MG63 (cell line): ENCODE results near the gene XRCC6. TPM values are rescaled to one million over a fixed set of nuclear protein-coding genes. Genes with fewer than 3 reads are reported as not detected.
"Not testable (repeated sequence)": the region's sequence is repeated elsewhere in the genome, so short reads cannot be mapped to it uniquely, and the experiment has no call there.

ENCODE experiments used
- DNase-seq: peaks from one replicate; pipeline ENCODE4 v3.0.0-alpha.2; 2020
- H3K27me3 ChIP-seq: fragments of 250-450 bp; sonication (Bioruptor Pico); 2 replicates; pipeline ENCODE4 v1.5.1; 2020; ENCODE audit warnings: mild to moderate bottlenecking, moderate library complexity
- H3K36me3 ChIP-seq: fragments of 250-450 bp; sonication (Bioruptor Pico); 2 replicates; pipeline ENCODE4 v1.5.1; 2020; ENCODE audit warnings: mild to moderate bottlenecking, moderate library complexity
- H3K4me3 ChIP-seq: fragments of 250-450 bp; sonication (Bioruptor Pico); 2 replicates; pipeline ENCODE4 v1.5.1; 2020; ENCODE audit warnings: mild to moderate bottlenecking, moderate library complexity
- H3K9me3 ChIP-seq: fragments of 250-450 bp; sonication (Bioruptor Pico); 2 replicates; pipeline ENCODE4 v1.5.1; 2020; ENCODE audit warnings: mild to moderate bottlenecking, moderate library complexity
- total RNA-seq: library from RNA; depleted of rRNA; stranded (reverse); fragments of >200 nt; shearing (Covaris generic); gene quantifications from 2 replicates; pipeline ENCODE4 v1.2.3, GENCODE V29; 2014; ENCODE audit warnings: low replicate concordance

XRCC6 gene
- total RNA-seq, 1 experiment from 2014 or later: 634 TPM

DNA sequence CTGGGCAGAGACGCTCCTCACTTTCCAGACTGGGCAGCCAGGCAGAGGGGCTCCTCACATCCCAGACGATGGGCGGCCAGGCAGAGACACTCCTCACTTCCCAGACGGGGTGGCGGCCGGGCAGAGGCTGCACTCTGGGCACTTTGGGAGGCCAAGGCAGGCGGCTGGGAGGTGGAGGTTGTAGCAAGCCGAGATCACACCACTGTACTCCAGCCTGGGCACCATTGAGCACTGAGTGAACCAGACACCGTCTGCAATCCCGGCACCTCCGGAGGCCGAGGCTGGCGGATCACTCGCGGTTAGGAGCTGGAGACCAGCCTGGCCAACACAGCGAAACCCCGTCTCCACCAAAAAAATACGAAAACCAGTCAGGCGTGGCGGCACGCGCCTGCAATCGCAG is 10.5 kb downstream of the XRCC6 start:
- H3K27me3 ChIP-seq, DNase-seq, H3K4me3 ChIP-seq, H3K9me3 ChIP-seq: not testable (repeated sequence)
- H3K36me3 ChIP-seq: peaks cover 73% of the 10 kb centered on the region

DNA sequence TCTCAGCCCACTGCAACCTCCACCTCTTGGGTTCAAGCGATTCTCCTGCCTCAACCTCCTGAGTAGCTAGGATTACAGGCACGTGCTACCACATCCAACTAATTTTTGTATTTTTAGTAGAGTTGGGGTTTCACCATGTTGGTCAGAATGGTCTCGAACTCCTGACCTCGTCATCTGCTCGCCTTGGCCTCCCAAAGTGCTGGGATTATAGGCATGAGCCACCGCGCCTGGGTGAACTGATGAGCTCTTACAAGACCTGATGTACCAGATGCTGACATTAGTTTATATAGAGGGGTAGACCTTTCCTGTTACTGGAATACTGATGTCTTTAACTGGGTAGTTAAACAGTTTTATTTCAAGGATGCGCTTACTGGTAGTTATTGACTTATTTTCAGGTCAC is 13.5 kb downstream of the XRCC6 start:
- peaks cover 68% of the 10 kb centered on the region for H3K36me3 ChIP-seq
- not testable (repeated sequence) for DNase-seq, H3K27me3 ChIP-seq, H3K4me3 ChIP-seq, H3K9me3 ChIP-seq

DNA sequence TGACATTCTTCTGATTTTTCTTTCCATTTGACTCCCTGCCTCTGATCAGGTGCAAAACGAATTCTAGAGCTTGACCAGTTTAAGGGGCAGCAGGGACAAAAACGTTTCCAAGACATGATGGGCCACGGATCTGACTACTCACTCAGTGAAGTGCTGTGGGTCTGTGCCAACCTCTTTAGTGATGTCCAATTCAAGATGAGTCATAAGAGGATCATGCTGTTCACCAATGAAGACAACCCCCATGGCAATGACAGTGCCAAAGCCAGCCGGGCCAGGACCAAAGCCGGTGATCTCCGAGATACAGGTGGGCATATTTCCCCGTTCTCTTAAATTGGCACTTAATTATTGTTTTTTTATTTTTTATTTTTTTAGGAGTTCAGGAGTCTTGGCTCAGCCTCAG is 15.4 kb downstream of the XRCC6 start:
- Histone ChIP-seq H3K36me3 (peaks cover 81% of the 10 kb centered on the region), H3K9me3 (no peaks in the 10 kb centered on the region), H3K27me3 (no peaks in the 10 kb centered on the region), H3K4me3 (no peak overlapping the region)
- peak; percentile 79 for DNase-seq

DNA sequence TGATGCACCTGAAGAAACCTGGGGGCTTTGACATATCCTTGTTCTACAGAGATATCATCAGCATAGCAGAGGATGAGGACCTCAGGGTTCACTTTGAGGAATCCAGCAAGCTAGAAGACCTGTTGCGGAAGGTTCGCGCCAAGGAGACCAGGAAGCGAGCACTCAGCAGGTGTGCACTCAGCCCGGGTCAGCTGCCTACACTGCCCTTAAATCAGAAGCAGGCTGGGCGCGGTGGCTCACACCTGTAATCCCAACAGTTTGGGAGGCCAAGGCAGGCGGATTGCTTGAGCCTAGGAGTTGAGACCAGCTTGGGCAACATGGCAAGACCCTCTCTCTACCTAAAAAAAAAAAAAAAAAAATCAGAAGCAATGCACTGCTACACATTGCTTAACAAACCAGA is 16.5 kb downstream of the XRCC6 start:
- H3K4me3 ChIP-seq, H3K9me3 ChIP-seq, H3K27me3 ChIP-seq, DNase-seq: not testable (repeated sequence)
- peaks cover 88% of the 10 kb centered on the region for H3K36me3 ChIP-seq

DNA sequence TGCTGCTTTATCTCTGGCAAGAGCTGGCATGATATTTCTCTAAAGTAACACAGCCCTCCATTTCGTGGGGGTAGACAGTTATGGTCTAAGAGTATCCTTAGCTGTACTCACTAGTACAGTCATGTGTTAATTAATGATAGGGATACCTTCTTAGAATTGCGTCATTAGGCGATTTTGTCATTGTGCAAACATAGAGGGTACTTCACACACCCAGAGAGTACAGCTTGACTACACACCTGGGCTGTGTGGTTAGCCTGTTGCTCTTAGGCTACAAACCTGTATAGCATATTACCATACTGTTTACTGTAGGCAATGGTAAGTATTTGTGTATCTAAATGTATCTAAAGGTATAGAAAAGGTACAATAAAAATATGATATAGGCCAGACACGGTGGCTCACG is 17.0 kb downstream of the XRCC6 start:
- Histone ChIP-seq H3K9me3 (no peaks in the 10 kb centered on the region), H3K4me3 (no peak overlapping the region), H3K36me3 (peaks cover 90% of the 10 kb centered on the region), H3K27me3 (no peaks in the 10 kb centered on the region)
- DNase-seq: no peak

DNA sequence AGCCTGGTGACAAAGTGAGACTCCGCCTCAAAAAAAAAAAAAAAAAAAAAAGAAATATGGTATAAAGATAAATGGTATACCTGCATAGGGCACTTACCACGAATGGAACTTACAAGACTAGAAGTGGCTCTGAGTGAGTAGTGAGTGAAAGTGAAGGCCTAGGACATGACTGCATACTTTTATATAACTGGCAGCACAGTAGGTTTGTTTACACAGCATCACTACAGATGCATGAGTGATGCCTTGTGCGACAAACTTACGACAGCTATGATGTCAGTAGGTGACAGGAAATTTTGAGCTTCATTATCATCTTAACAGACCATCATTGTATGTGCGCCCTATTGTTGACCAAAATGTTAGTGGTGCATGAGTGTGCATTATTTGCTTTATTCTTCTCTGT is 17.7 kb downstream of the XRCC6 start:
- Histone ChIP-seq H3K9me3 (no peaks in the 10 kb centered on the region), H3K36me3 (peaks cover 88% of the 10 kb centered on the region), H3K4me3 (no peak overlapping the region), H3K27me3 (no peaks in the 10 kb centered on the region)
- no peak for DNase-seq

DNA sequence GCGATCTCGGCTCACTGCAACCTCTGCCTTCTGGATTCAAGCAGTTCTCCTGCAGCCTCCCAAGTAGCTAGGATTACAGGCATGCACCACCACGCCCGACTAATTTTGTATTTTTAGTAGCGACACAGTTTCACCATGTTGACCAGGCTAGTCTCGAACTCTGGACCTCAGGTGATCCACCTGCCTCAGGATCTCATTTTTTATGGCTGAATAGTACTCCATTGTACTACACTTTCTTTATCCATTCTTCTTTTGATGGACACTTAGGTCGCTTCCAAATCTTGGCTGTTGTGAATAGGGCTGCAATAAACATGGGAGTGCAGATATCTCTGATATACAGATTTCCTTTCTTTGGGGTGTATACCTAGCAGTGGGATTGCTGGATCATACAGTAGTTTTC is 20.8 kb downstream of the XRCC6 start:
- no peak overlapping the region for H3K4me3 ChIP-seq
- peaks cover 88% of the 10 kb centered on the region for H3K36me3 ChIP-seq
- H3K27me3 ChIP-seq: no peaks in the 10 kb centered on the region
- no peak for DNase-seq
- H3K9me3 ChIP-seq: no peaks in the 10 kb centered on the region

DNA sequence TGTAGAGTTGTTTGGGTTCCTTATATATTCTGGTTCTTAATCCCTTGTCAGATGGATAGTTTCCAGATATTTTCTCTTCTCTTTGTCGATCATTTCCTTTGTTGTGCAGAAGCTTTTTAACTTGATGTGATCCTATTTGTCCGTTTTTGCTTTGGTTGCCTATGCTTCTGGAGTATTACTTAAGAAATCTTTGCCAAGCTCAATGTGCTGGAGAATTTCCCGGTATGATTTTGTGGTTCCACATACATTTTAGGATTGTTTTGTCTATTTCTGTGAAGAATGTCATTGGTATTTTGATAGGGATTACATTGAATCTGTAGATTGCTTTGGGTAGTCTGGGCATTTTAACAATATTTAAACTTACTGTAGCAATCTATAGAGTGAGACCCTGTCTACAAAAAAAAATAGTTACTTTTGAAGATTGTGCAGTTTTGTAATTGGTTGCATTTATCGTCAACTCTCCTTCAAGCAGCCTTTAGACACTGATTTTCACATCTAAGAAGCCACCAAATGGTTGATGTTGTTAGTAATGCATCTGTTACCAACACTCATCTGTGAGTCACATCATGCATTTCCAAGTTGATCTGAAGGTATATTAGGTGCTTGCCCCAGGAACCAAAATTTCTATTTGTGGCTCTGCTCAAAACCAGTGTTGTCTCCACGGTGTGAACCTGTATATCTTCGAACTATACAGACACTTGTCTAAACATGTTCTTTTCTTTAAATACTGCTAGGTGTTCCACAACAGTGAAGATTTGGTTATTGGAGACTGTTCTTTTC is 21.4 kb downstream of the XRCC6 start:
- H3K27me3 ChIP-seq: no peaks in the 10 kb centered on the region
- H3K9me3 ChIP-seq: no peaks in the 10 kb centered on the region
- DNase-seq: no peak
- no peak overlapping the region for H3K4me3 ChIP-seq
- peaks cover 89% of the 10 kb centered on the region for H3K36me3 ChIP-seq

DNA sequence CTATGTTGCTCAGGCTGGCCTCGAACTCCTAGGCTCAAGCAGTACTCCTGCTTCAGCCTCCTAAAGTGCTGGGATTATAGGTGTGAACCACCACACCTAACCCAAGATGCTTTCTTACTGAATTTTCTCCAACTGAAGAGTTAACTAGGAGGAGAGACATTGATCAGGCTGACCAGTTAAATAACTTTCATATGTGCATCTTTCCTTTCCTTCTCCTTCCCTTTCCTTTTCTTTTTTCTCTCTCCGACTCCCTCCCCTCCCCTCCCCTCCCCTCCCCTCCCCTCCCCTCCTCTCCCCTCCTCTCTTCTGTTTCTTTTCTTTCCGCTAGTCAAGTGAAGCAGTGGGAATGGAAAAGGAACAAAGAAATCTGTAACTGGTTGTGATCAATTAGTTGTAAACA is 26.7 kb downstream of the XRCC6 start:
- no peak for DNase-seq
- Histone ChIP-seq H3K4me3 (no peak overlapping the region), H3K27me3 (no peaks in the 10 kb centered on the region), H3K9me3 (no peaks in the 10 kb centered on the region), H3K36me3 (peaks cover 87% of the 10 kb centered on the region)

DNA sequence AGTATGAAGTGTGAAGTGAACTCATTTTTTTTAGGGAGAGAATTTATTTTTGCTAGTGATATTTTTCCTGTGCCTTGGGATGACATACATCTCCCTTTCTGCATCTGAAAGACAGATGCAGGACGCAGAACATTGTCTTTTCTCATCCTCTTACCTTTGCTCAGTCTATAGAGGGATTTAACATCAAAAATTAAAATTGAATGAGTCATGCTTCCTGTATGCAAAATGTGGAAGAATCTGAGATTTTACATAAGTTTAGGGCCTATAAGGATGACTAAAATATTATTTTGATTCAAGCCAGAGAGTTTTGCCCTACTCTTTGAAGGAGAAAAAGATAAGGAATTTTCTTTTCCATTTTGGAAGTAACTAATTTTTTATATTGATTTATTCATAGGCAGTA is 27.3 kb downstream of the XRCC6 start:
- H3K36me3 ChIP-seq: peaks cover 87% of the 10 kb centered on the region
- H3K27me3 ChIP-seq: no peaks in the 10 kb centered on the region
- no peak overlapping the region for H3K4me3 ChIP-seq
- H3K9me3 ChIP-seq: no peaks in the 10 kb centered on the region
- DNase-seq: no peak

DNA sequence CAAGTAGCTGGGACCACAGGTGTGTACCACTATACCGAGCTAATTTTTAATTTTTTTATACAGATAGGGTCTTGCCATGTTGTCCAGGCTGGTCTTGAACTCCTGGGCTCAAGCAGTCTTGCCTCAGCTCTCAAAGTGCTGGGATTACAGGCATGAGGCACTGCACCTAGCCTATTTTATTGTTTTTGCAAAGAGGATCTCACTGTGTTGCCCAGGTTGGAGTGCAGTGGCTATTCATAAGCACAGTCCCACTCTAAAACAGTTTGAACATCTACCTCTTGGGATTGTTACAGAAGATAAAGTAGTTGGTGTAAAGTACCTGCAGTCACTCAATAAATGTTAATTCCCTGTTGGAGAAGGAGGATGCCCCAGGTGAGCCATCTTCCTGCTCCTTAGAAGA is 29.1 kb downstream of the XRCC6 start:
- Histone ChIP-seq H3K27me3 (no peaks in the 10 kb centered on the region), H3K4me3 (no peak overlapping the region), H3K9me3 (no peaks in the 10 kb centered on the region), H3K36me3 (peaks cover 92% of the 10 kb centered on the region)
- no peak for DNase-seq

DNA sequence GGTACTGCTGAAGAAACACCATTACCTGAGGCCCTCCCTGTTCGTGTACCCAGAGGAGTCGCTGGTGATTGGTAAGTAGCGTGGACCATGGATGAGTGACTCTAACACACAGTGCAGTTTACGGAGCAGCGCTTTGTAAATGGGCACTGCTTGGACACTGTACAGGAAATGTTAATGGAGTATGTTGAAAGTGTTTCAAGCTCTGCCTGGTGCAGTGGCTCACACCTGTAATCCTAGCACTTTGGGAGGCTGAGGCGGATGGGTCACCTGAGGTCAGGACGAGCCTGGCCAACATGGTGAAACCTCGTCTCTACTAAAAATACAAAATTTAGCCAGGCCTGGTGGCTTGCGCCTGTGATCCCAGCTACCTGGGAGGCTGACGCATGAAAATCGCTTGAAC is 29.7 kb downstream of the XRCC6 start:
- Histone ChIP-seq H3K27me3 (no peaks in the 10 kb centered on the region), H3K9me3 (no peaks in the 10 kb centered on the region), H3K4me3 (no peak overlapping the region), H3K36me3 (peaks cover 90% of the 10 kb centered on the region)
- no peak for DNase-seq

DNA sequence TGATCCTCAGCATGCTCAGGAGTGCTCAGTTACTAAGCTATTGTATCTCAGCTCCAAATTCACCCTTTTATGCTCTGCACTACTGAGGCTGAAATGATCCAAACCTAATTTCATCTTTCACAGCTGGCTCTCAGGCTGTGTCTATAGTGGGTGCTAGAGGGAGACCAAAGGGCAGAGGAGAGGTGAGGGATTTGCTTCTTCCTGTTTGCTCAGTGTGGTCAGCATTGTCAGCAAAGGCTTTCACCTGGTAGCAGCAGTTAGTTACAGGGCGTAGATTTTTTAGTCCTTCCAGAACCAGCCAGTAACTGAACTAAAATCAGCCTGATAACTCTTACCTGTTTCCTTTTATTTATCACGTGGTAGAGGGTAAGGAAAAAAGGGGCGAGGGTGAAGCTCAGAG is 33.2 kb downstream of the XRCC6 start:
- no peak overlapping the region for H3K4me3 ChIP-seq
- no peaks in the 10 kb centered on the region for H3K27me3 ChIP-seq
- DNase-seq: no peak
- H3K9me3 ChIP-seq: no peaks in the 10 kb centered on the region
- peaks cover 89% of the 10 kb centered on the region for H3K36me3 ChIP-seq

DNA sequence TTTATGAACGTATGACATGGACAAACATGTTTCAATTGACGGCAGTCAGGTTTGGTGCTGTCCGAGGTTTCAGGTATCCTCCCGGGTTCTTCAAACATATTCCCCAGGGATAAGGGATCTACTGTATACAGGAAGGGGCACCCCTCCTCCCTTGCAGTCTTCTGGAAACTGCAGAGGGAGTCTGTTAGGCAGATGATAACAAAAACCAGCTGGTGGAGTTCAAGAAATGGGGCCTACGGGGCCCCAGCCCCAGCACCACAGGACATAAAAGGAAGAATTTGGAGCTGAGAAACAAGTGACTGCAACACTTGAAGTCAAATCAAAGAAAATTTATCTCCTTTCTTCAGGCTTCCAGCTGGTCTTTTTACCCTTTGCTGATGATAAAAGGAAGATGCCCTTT is 35.5 kb downstream of the XRCC6 start:
- Histone ChIP-seq H3K36me3 (peaks cover 92% of the 10 kb centered on the region), H3K27me3 (no peaks in the 10 kb centered on the region), H3K9me3 (no peaks in the 10 kb centered on the region), H3K4me3 (no peak overlapping the region)
- DNase-seq: no peak

DNA sequence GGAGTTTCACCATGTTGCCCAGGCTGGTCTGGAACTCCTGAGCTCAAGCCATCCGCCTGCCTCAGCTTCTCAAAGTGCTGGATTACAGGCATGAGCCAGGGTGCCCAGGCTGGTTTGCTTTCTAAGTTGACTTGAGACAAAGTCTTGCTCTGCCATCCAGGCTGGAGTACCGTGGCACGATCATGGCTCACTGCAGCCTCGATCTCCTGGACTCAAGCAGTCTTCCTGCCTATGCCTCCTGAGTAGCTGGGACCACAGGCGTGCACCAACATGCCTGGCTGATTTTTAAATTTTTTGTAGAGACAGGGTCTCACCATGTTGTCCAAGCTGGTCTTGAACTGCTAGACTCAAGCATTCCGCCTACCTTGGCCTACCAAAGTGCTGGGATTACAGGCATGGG is 36.6 kb downstream of the XRCC6 start:
- H3K36me3 ChIP-seq: peaks cover 92% of the 10 kb centered on the region
- H3K27me3 ChIP-seq: no peaks in the 10 kb centered on the region
- H3K4me3 ChIP-seq: no peak overlapping the region
- no peaks in the 10 kb centered on the region for H3K9me3 ChIP-seq
- DNase-seq: no peak

DNA sequence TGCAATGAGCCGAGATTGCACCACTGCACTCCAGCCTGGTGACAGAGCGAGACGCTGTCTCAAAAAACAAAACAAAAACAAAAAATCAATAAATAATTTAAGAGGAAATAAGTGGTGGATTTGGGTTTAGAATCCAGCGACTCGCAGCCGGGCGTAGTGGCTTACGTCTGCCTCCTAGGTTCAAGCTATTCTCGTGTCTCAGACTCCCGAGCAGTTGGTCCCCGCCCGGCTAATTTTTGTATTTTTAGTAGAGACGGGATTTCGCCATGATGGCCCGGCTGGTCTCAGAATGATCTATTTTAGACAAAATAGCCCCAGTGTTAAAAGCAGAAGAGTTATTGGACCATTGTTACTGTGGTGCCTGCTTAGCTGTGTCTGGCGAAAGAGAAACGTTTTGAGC is 37.8 kb downstream of the XRCC6 start:
- Histone ChIP-seq H3K27me3 (no peaks in the 10 kb centered on the region), H3K36me3 (peaks cover 92% of the 10 kb centered on the region), H3K4me3 (no peak overlapping the region), H3K9me3 (no peaks in the 10 kb centered on the region)
- no peak for DNase-seq

DNA sequence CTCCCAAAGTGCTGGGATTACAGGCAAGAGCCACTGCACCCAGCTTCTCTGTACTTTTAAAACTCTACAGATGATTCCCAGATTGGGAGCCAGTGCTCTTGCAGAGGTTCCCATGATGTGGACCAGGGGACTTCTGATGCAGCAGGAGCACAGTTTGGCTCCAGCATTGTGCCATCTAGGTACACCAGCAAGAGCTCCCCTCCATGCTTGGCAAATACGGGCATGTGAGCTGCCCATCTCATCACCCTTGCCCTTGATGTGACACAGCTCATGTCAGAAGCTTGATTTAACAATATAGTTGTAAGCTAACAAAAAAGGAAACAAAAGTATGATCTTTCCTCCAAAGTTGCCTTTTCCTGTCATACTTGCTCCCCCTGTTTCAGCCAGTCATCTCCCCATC is 38.8 kb downstream of the XRCC6 start:
- peaks cover 92% of the 10 kb centered on the region for H3K36me3 ChIP-seq
- no peak for DNase-seq
- H3K4me3 ChIP-seq: no peak overlapping the region

DNA sequence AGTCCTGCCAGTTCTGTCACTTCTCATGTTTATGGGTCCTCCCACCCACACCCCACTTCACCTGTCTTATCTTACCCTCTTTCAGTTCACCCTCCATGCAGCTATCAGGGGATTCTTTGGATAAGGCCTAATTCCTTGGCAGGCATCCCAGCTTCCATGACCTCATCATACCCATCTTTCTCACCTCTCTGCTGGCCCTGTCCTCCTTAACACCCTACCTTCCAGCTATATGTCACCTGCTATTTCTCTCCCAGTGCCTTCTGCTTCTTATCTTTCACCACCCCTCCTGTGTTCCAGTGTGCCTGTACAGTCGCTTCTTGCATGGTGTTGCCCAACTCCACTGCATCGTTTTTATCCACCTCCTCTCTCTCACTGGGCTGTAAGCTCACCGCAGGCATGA is 39.3 kb downstream of the XRCC6 start:
- Histone ChIP-seq H3K27me3 (no peaks in the 10 kb centered on the region), H3K36me3 (peaks cover 92% of the 10 kb centered on the region), H3K9me3 (no peaks in the 10 kb centered on the region), H3K4me3 (no peak overlapping the region)
- no peak for DNase-seq

More for the DNA sequence above, 38.8 kb downstream of the XRCC6 start:
- H3K27me3 ChIP-seq: no peaks in the 10 kb centered on the region
- no peaks in the 10 kb centered on the region for H3K9me3 ChIP-seq

DNA sequence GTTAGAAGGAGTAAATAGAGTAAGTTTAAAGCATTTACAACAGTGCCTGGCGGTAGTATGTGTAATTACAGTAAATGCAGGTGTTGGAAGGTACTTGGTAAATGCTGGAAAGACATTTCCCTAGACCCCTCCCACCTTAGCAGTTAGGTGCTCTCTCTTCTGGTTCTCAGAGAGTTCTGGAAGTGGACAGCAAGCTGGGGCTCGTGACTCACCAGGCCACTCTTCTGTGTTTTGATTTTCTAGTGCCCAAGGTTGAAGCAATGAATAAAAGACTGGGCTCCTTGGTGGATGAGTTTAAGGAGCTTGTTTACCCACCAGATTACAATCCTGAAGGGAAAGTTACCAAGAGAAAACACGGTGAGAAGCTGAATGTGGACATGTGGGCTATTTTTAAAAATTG is 40.0 kb downstream of the XRCC6 start:
- no peak for DNase-seq
- no peaks in the 10 kb centered on the region for H3K27me3 ChIP-seq
- peaks cover 89% of the 10 kb centered on the region for H3K36me3 ChIP-seq
- H3K4me3 ChIP-seq: no peak overlapping the region
- H3K9me3 ChIP-seq: no peaks in the 10 kb centered on the region
